ENCODE results near the gene DGCR2. TPM values are rescaled to one million over a fixed set of nuclear protein-coding genes. Genes with fewer than 3 reads are reported as not detected.
"Not testable (repeated sequence)": the region's sequence is repeated elsewhere in the genome, so short reads cannot be mapped to it uniquely, and the experiment has no call there.

Gene DGCR2
- total and polyA plus RNA-seq, 2 experiments from 2014 or later: 18.5 to 83.0 TPM

GRCh38 chr22:19050847-19051246 lies 71.4 kb downstream of the DGCR2 start:
- H2AFZ ChIP-seq; H3K9me3 Mint-ChIP-seq; H3K36me3 ChIP-seq (ENCODE audit: insufficient read depth); ATAC-seq; H3K4me1 Mint-ChIP-seq; H3K4me3 ChIP-seq; H3K27ac Mint-ChIP-seq; H3K4me3 Mint-ChIP-seq; H3F3A ChIP-seq (replicated peaks; ENCODE audit: low read depth); H3K27me3 Mint-ChIP-seq (ENCODE audit: insufficient read depth, low read depth, poor library complexity); H3K27ac ChIP-seq (ENCODE audit: low read depth); H3K9me2 ChIP-seq (ENCODE audit: insufficient read depth); DNase-seq (ENCODE audit: low spot score); H3K4me1 ChIP-seq (ENCODE audit: insufficient read depth); H3K79me2 ChIP-seq (replicated peaks; ENCODE audit: insufficient read depth); H3K4me2 ChIP-seq; H3K27me3 ChIP-seq (ENCODE audit: insufficient read depth): not testable (repeated sequence)
- peaks cover 12% of the 10 kb centered on the region for H4K20me1 ChIP-seq (replicated peaks; ENCODE audit: insufficient read depth)
- H3K36me3 Mint-ChIP-seq (ENCODE audit: low read depth): peaks cover 33% of the 10 kb centered on the region

GRCh38 chr22:19050117-19050516 lies 72.1 kb downstream of the DGCR2 start:
- no peak overlapping the region for H3K27ac Mint-ChIP-seq
- Histone ChIP-seq H3K27me3 (ENCODE audit: insufficient read depth) (no peaks in the 10 kb centered on the region), H3K4me3 (no peak overlapping the region), H3K27ac (ENCODE audit: low read depth) (0 out of 2 replicates have a peak overlapping the region, but pooled peaks have one; percentile 68), H3K4me2 (no peak overlapping the region), H3F3A (replicated peaks; ENCODE audit: low read depth) (no peaks in the 10 kb centered on the region), H3K4me1 (ENCODE audit: insufficient read depth) (no peaks in the 10 kb centered on the region), H2AFZ (no peak overlapping the region), H3K36me3 (ENCODE audit: insufficient read depth) (peaks cover 14% of the 10 kb centered on the region), H3K9me2 (ENCODE audit: insufficient read depth) (no peaks in the 10 kb centered on the region), H4K20me1 (replicated peaks; ENCODE audit: insufficient read depth) (peaks cover 12% of the 10 kb centered on the region), H3K79me2 (replicated peaks; ENCODE audit: insufficient read depth) (no peaks in the 10 kb centered on the region; the same call in 1 of the 2 replicates)
- no peak overlapping the region for H3K4me3 Mint-ChIP-seq
- no peaks in the 10 kb centered on the region for H3K9me3 Mint-ChIP-seq
- DNase-seq (ENCODE audit: low spot score): no peak
- H3K36me3 Mint-ChIP-seq (ENCODE audit: low read depth): peaks cover 34% of the 10 kb centered on the region
- H3K27me3 Mint-ChIP-seq (ENCODE audit: insufficient read depth, low read depth, poor library complexity): no peaks in the 10 kb centered on the region
- no peak for ATAC-seq
- H3K4me1 Mint-ChIP-seq: no peaks in the 10 kb centered on the region
- TF ChIP-seq CREB1 (CRISPR knock-in tag; IDR thresholded peaks at IDR 0.05; ENCODE audit: low read depth) (no peak), EZH2phosphoT487 (IDR thresholded peaks at IDR 0.05; ENCODE audit: unreplicated experiment) (no peak), CTCF (conservative IDR thresholded peaks at IDR 0.05; ENCODE audit: low read depth in 2 of 2) (no peak), ZNF114 (CRISPR knock-in tag; IDR thresholded peaks at IDR 0.05) (no peak), EZH2 (IDR thresholded peaks at IDR 0.05; ENCODE audit: low read depth, unreplicated experiment) (no peak), STAT1 (IDR thresholded peaks at IDR 0.05; ENCODE audit: unreplicated experiment) (no peak), NANOG (IDR thresholded peaks at IDR 0.05; ENCODE audit: borderline replicate concordance) (no peak), REST (IDR thresholded peaks at IDR 0.05; ENCODE audit: unreplicated experiment) (no peak), JUNB (IDR thresholded peaks at IDR 0.05; ENCODE audit: unreplicated experiment) (no peak), POLR2AphosphoS5 (IDR thresholded peaks at IDR 0.05; ENCODE audit: low read depth) (no peak), ETS1 (IDR thresholded peaks at IDR 0.05) (no peak)

Data from GM23338 (cell line).